ENCODE data around the gene KLHL28. TPM values are rescaled to one million over a fixed set of nuclear protein-coding genes. Genes with fewer than 3 reads are reported as not detected.

The KLHL28 gene
- total RNA-seq, 1 donor from 2014 or later = 14.5 TPM

DNA sequence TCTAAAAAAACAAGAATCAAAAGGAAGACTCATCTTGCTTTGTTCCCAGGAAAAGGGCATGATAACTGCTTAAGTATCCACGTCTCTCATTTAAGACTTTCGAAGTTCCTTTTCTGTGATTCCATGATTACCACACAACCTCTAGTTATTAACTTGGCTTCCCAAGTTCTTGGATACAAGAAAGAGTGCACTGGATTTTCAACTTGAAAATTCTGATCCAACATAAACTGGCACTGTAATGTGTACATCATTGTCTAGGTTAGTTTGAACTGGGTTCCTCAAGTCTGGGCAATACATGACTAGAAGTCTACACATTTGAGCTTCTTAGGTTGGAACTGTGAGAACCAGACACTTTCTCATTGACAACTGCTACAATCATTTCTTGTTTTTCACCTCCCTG is 1.6 kb downstream of the KLHL28 start:
- H3K4me3 Mint-ChIP-seq = no peak overlapping the region
- peak overlapping the region; percentile 57 for H3K27ac Mint-ChIP-seq

DNA sequence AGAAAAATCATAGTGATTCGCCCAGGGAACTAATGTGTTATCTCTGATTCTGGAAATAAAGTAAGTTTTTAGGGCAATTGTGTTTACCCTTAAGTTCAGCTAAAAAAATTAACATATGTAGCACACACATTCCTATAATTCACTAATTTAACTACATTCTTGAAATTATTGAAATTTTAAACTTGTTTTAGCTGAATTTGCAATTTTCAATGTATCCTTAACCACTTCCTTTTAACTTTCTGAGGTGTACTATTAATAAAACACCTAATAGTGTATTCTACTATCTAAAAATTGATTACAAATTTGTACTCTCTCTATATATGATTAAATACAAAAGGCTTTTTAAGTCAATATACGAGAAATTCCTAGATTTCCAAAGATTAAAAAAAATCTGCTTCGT is 2.2 kb downstream of the KLHL28 start:
- no peak for DNase-seq (ENCODE audit: extremely low spot score, unreplicated experiment)
- peak overlapping the region; percentile 57 for H3K27ac Mint-ChIP-seq
- H3K9me3 Mint-ChIP-seq = no peaks in the 10 kb centered on the region
- H3K36me3 Mint-ChIP-seq = peaks cover 2% of the 10 kb centered on the region
- TF ChIP-seq, protein P1, sequence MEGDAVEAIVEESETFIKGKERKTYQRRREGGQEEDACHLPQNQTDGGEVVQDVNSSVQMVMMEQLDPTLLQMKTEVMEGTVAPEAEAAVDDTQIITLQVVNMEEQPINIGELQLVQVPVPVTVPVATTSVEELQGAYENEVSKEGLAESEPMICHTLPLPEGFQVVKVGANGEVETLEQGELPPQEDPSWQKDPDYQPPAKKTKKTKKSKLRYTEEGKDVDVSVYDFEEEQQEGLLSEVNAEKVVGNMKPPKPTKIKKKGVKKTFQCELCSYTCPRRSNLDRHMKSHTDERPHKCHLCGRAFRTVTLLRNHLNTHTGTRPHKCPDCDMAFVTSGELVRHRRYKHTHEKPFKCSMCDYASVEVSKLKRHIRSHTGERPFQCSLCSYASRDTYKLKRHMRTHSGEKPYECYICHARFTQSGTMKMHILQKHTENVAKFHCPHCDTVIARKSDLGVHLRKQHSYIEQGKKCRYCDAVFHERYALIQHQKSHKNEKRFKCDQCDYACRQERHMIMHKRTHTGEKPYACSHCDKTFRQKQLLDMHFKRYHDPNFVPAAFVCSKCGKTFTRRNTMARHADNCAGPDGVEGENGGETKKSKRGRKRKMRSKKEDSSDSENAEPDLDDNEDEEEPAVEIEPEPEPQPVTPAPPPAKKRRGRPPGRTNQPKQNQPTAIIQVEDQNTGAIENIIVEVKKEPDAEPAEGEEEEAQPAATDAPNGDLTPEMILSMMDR (conservative IDR thresholded peaks at IDR 0.05) = no peak
- peaks cover 24% of the 10 kb centered on the region for H3K4me1 Mint-ChIP-seq (ENCODE audit: unreplicated experiment)
- no peaks in the 10 kb centered on the region for H3K27me3 Mint-ChIP-seq
- no peak overlapping the region for H3K4me3 Mint-ChIP-seq

More for the DNA sequence above, 1.6 kb downstream of the KLHL28 start:
- Mint-ChIP-seq H3K27me3 (no peaks in the 10 kb centered on the region), H3K4me1 (ENCODE audit: unreplicated experiment) (peaks cover 29% of the 10 kb centered on the region), H3K36me3 (peaks cover 7% of the 10 kb centered on the region), H3K9me3 (no peaks in the 10 kb centered on the region)
- TF ChIP-seq, protein P1 (conservative IDR thresholded peaks at IDR 0.05) = no peak
- no peak for DNase-seq (ENCODE audit: extremely low spot score, unreplicated experiment)

DNA sequence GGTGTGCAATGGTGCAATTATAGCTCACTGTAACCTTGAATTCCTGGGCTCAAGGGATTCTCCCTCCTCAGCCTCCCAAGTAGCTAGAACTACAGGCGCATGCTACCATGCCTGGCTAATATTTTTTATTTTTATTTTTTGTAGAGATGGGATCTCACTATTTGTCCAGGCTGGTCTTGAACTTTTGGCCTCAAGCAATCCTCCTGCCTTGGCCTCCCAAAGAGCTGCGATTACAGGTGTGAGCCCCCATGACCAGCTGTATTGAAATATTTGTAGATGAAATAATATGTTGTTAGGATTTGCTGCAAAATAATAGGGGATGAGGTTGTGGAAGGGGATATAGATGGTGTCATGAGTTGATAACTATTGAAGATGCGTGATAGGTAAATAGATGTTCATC is 4.9 kb downstream of the KLHL28 start:
- Mint-ChIP-seq H3K27me3 (no peaks in the 10 kb centered on the region), H3K9me3 (no peaks in the 10 kb centered on the region), H3K27ac (no peak overlapping the region), H3K36me3 (peaks cover 5% of the 10 kb centered on the region), H3K4me1 (ENCODE audit: unreplicated experiment) (peaks cover 13% of the 10 kb centered on the region), H3K4me3 (no peak overlapping the region)
- TF ChIP-seq, protein P1 (conservative IDR thresholded peaks at IDR 0.05) = no peak
- no peak for DNase-seq (ENCODE audit: extremely low spot score, unreplicated experiment)

DNA sequence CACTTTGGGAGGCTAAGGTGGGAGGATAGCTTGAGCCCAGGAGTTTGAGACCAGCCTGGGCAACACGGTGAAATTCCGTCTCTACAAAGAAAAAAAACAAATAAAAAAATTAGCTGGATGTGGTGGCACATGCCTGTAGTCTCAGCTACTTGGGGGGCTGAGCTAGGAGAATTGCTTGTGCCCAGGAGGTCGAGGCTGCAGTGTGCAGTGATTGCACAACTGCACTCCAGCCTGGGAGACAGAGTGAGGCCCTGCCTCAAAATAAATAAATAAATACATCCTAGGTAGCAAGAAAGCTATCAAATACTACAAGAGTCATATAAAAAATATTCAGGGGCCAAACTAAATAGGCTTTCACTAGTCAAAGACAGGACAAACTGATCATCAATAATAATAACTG is 6.2 kb downstream of the KLHL28 start:
- H3K27me3 Mint-ChIP-seq = no peaks in the 10 kb centered on the region

DNA sequence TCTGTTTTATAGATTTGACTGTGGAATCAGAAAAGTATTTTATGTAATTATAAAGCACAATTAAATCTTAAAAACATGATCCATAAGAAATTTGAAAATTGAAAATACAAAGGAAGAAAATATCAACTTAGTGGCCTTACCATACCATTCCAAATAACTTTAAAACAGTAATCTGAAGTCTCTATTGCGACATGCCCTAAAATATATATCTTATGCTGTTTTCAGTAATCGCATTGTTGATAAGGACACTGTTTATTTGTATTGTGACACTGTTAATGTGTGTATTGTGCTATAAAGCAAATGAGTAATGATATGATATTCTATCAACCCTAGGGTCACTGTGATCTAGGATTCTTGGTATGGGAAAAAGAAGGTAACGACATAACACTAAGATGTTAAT is 7.0 kb downstream of the KLHL28 start:
- DNase-seq (ENCODE audit: extremely low spot score, unreplicated experiment) = no peak
- Mint-ChIP-seq H3K36me3 (peaks cover 5% of the 10 kb centered on the region), H3K4me1 (ENCODE audit: unreplicated experiment) (peaks cover 6% of the 10 kb centered on the region), H3K4me3 (no peak overlapping the region), H3K27me3 (no peaks in the 10 kb centered on the region), H3K27ac (no peak overlapping the region), H3K9me3 (no peaks in the 10 kb centered on the region)
- TF ChIP-seq, protein P1 (conservative IDR thresholded peaks at IDR 0.05) = no peak

More for the DNA sequence above, 6.2 kb downstream of the KLHL28 start:
- H3K9me3 Mint-ChIP-seq = no peaks in the 10 kb centered on the region
- H3K27ac Mint-ChIP-seq = no peak overlapping the region
- no peak for DNase-seq (ENCODE audit: extremely low spot score, unreplicated experiment)
- H3K4me3 Mint-ChIP-seq = no peak overlapping the region
- TF ChIP-seq, protein P1 (conservative IDR thresholded peaks at IDR 0.05) = no peak
- peaks cover 5% of the 10 kb centered on the region for H3K36me3 Mint-ChIP-seq
- H3K4me1 Mint-ChIP-seq (ENCODE audit: unreplicated experiment) = peaks cover 13% of the 10 kb centered on the region
